Nephron (organoid): ENCODE results near the gene GPR160.

Experiments used
- H3K27ac Mint-ChIP-seq, 3 experiments: 2 replicates each; pipeline ENCODE4 v1.8.0; 2020; ENCODE audit warnings: mixed read lengths in 3 of 3, mild to moderate bottlenecking in 2 of 3, moderate library complexity in 1 of 3
- H3K27me3 Mint-ChIP-seq: 2 replicates; pipeline ENCODE4 v1.8.0; 2021; ENCODE audit warnings: low read depth, mild to moderate bottlenecking, moderate library complexity, mixed read lengths
- H3K36me3 Mint-ChIP-seq: 2 replicates; pipeline ENCODE4 v1.8.0; 2020; ENCODE audit warnings: low read depth, mixed read lengths
- H3K4me1 Mint-ChIP-seq: 2 replicates; pipeline ENCODE4 v1.8.0; 2020; ENCODE audit warnings: mixed read lengths
- H3K4me3 Mint-ChIP-seq, 3 experiments: 2 replicates each; pipeline ENCODE4 v1.8.0; 2020; ENCODE audit warnings: mild to moderate bottlenecking in 3 of 3, mixed read lengths in 3 of 3, moderate library complexity in 2 of 3
- H3K9me3 Mint-ChIP-seq: 2 replicates; pipeline ENCODE4 v1.8.0; 2020; ENCODE audit warnings: mixed read lengths
- CTCF ChIP-seq, 3 experiments: fragments of 200-600 bp; sonication (generic); IDR thresholded peaks; one replicate each; pipeline ENCODE4 v1.5.0; 2021; ENCODE audit warnings: antibody characterized with exemption in 3 of 3; ENCODE audit not compliant: unreplicated experiment in 3 of 3

GPR160 gene

GRCh38 chr3:170062068-170062467 lies 24.3 kb downstream of the GPR160 start:
- no peak overlapping the region for H3K4me3 Mint-ChIP-seq
- no peak overlapping the region for H3K27ac Mint-ChIP-seq
- no peaks in the 10 kb centered on the region for H3K4me1 Mint-ChIP-seq
- no peaks in the 10 kb centered on the region for H3K9me3 Mint-ChIP-seq
- H3K36me3 Mint-ChIP-seq: peaks cover 3% of the 10 kb centered on the region
- no peak for TF ChIP-seq CTCF (IDR thresholded peaks at IDR 0.05; ENCODE audit: unreplicated experiment in 3 of 3)
- H3K27me3 Mint-ChIP-seq: no peaks in the 10 kb centered on the region

- TF ChIP-seq CTCF (IDR thresholded peaks at IDR 0.05; ENCODE audit: unreplicated experiment in 3 of 3): no peak
- H3K27me3 Mint-ChIP-seq: no peaks in the 10 kb centered on the region
- no peaks in the 10 kb centered on the region for H3K9me3 Mint-ChIP-seq
- H3K36me3 Mint-ChIP-seq: peaks cover 3% of the 10 kb centered on the region
- no peak overlapping the region for H3K4me3 Mint-ChIP-seq
- no peak overlapping the region for H3K27ac Mint-ChIP-seq
- H3K4me1 Mint-ChIP-seq: no peaks in the 10 kb centered on the region
These were observed 25.0 kb downstream of the GPR160 start for GRCh38 chr3:170062769-170063168.

GRCh38 chr3:170063691-170064090 lies 25.9 kb downstream of the GPR160 start:
- H3K36me3 Mint-ChIP-seq: peaks cover 3% of the 10 kb centered on the region
- no peak overlapping the region for H3K27ac Mint-ChIP-seq
- TF ChIP-seq CTCF (IDR thresholded peaks at IDR 0.05; ENCODE audit: unreplicated experiment in 3 of 3): no peak
- no peaks in the 10 kb centered on the region for H3K9me3 Mint-ChIP-seq
- no peaks in the 10 kb centered on the region for H3K4me1 Mint-ChIP-seq
- H3K27me3 Mint-ChIP-seq: no peaks in the 10 kb centered on the region
- H3K4me3 Mint-ChIP-seq: no peak overlapping the region

- Mint-ChIP-seq H3K4me3 (no peak overlapping the region), H3K36me3 (peaks cover 3% of the 10 kb centered on the region), H3K27ac (no peak overlapping the region), H3K4me1 (no peaks in the 10 kb centered on the region), H3K27me3 (no peaks in the 10 kb centered on the region), H3K9me3 (no peaks in the 10 kb centered on the region)
- TF ChIP-seq CTCF (IDR thresholded peaks at IDR 0.05; ENCODE audit: unreplicated experiment in 3 of 3): no peak
These were observed 26.3 kb downstream of the GPR160 start for GRCh38 chr3:170064108-170064507.

- no peak for TF ChIP-seq CTCF (IDR thresholded peaks at IDR 0.05; ENCODE audit: unreplicated experiment in 3 of 3)
- Mint-ChIP-seq H3K36me3 (peaks cover 47% of the 10 kb centered on the region), H3K27me3 (no peaks in the 10 kb centered on the region), H3K4me1 (peaks cover 13% of the 10 kb centered on the region), H3K27ac (peak overlapping the region in 1 of 3 experiments; percentile 15), H3K9me3 (no peaks in the 10 kb centered on the region), H3K4me3 (no peak overlapping the region)
These were observed 37.8 kb downstream of the GPR160 start for GRCh38 chr3:170075441-170076091.

- Mint-ChIP-seq H3K27me3 (no peaks in the 10 kb centered on the region), H3K9me3 (no peaks in the 10 kb centered on the region), H3K36me3 (peaks cover 58% of the 10 kb centered on the region), H3K27ac (peak overlapping the region; percentile 18 to 67 (median 31)), H3K4me3 (no peak overlapping the region), H3K4me1 (peaks cover 13% of the 10 kb centered on the region)
- TF ChIP-seq CTCF (IDR thresholded peaks at IDR 0.05; ENCODE audit: unreplicated experiment in 3 of 3): no peak
These were observed 39.0 kb downstream of the GPR160 start for GRCh38 chr3:170076715-170077238.
